Lower leg skin (tissue), 3 donors: Measurements from ENCODE around the gene RAP1GAP2.

Source experiments
- POLR2A ChIP-seq, 2 donors: fragments of 450-650 bp; IDR thresholded peaks; one replicate each; pipeline ENCODE4 v1.6.1; 2016 to 2017; ENCODE audit warnings: antibody characterized with exemption in 2 of 2, mild to moderate bottlenecking in 1 of 2, moderate library complexity in 1 of 2
- TF ChIP-seq, protein P1 (sequence below), 3 donors: fragments of 450-650 bp; IDR thresholded peaks; one replicate each; pipeline ENCODE4 v1.5.1; 2016; ENCODE audit warnings: antibody characterized with exemption in 3 of 3, mild to moderate bottlenecking in 3 of 3, moderate library complexity in 2 of 3

DNA sequence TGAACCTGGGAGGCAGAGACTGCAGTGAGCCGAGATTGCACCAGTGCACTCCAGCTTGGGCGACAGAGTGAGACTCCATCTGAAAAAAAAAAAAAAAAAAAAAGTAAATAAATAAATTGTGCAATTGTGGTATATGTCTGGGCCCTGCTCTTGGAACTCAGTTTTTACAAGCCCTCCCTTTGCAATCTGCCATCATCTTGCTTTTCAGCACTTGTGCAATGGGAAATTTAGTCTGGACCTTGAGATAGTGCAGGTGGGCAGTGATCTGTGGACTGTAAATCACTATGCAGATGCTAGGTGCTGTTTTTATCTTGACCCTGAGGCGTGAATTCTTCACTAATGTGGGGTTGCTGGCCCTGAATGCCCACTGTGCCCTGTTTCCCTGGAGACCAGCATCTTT is 6.5 kb upstream of the RAP1GAP2 start:
- TF ChIP-seq, protein P1, sequence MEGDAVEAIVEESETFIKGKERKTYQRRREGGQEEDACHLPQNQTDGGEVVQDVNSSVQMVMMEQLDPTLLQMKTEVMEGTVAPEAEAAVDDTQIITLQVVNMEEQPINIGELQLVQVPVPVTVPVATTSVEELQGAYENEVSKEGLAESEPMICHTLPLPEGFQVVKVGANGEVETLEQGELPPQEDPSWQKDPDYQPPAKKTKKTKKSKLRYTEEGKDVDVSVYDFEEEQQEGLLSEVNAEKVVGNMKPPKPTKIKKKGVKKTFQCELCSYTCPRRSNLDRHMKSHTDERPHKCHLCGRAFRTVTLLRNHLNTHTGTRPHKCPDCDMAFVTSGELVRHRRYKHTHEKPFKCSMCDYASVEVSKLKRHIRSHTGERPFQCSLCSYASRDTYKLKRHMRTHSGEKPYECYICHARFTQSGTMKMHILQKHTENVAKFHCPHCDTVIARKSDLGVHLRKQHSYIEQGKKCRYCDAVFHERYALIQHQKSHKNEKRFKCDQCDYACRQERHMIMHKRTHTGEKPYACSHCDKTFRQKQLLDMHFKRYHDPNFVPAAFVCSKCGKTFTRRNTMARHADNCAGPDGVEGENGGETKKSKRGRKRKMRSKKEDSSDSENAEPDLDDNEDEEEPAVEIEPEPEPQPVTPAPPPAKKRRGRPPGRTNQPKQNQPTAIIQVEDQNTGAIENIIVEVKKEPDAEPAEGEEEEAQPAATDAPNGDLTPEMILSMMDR (IDR thresholded peaks at IDR 0.05), result no peak
- TF ChIP-seq POLR2A (IDR thresholded peaks at IDR 0.05), result no peak
